GM23338 (cell line): Measurements from ENCODE around the gene LGALSL. TPM values are rescaled to one million over a fixed set of nuclear protein-coding genes. Genes with fewer than 3 reads are reported as not detected.

Experiments used
- ATAC-seq: fragments of 200-7000 bp; cut with Tn5 transposase; 3 replicates; pipeline ENCODE4 v1.9.1; 2020
- DNase-seq: peaks from one replicate; pipeline ENCODE4 v3.0.0-alpha.2; 2015; ENCODE audit warnings: low spot score
- H2AFZ ChIP-seq: fragments of 200-600 bp; sonication (generic); 2 replicates; pipeline ENCODE4 v1.8.0; 2016; ENCODE audit warnings: antibody characterized with exemption, mild to moderate bottlenecking, moderate library complexity
- H3F3A ChIP-seq: fragments of 200-600 bp; sonication (generic); replicated peaks from 2 replicates; pipeline ENCODE4 v1.8.0; 2017; ENCODE audit warnings: antibody characterized with exemption, mixed run types, low read depth
- H3K27ac ChIP-seq: fragments of 200-600 bp; sonication (generic); 2 replicates; pipeline ENCODE4 v1.6.1; 2016; ENCODE audit warnings: low read depth
- H3K27me3 ChIP-seq: fragments of 200-600 bp; sonication (generic); 2 replicates; pipeline ENCODE4 v1.8.0; 2016; ENCODE audit warnings: mild to moderate bottlenecking, mixed run types, moderate library complexity; ENCODE audit not compliant: insufficient read depth
- H3K36me3 ChIP-seq: fragments of 200-600 bp; sonication (generic); 2 replicates; pipeline ENCODE4 v1.8.0; 2016; ENCODE audit warnings: mild to moderate bottlenecking; ENCODE audit not compliant: insufficient read depth
- H3K4me1 ChIP-seq: fragments of 200-600 bp; sonication (generic); 2 replicates; pipeline ENCODE4 v1.8.0; 2016; ENCODE audit warnings: mild to moderate bottlenecking, moderate library complexity; ENCODE audit not compliant: insufficient read depth
- H3K4me2 ChIP-seq: fragments of 200-600 bp; sonication (generic); 2 replicates; pipeline ENCODE4 v1.7.1; 2017; ENCODE audit warnings: mixed run types
- H3K4me3 ChIP-seq: fragments of 200-600 bp; sonication (generic); 2 replicates; pipeline ENCODE4 v1.6.1; 2016; ENCODE audit warnings: mixed run types
- H3K79me2 ChIP-seq: fragments of 200-600 bp; sonication (generic); replicated peaks from 2 replicates; pipeline ENCODE4 v1.8.0; 2017; ENCODE audit warnings: mild to moderate bottlenecking; ENCODE audit not compliant: insufficient read depth
- H3K9me2 ChIP-seq: fragments of 200-600 bp; sonication (generic); 2 replicates; pipeline ENCODE4 v1.8.0; 2017; ENCODE audit not compliant: insufficient read depth
- H4K20me1 ChIP-seq: fragments of 200-600 bp; sonication (generic); replicated peaks from 2 replicates; pipeline ENCODE4 v1.8.0; 2017; ENCODE audit warnings: mild to moderate bottlenecking; ENCODE audit not compliant: insufficient read depth
- H3K27ac Mint-ChIP-seq: 2 replicates; pipeline ENCODE4 v1.8.0; 2020; ENCODE audit warnings: inconsistent platforms, mild to moderate bottlenecking, moderate library complexity, mixed read lengths
- H3K27me3 Mint-ChIP-seq: 3 replicates; pipeline ENCODE4 v1.8.0; 2022; ENCODE audit warnings: low read depth, mild to moderate bottlenecking, moderate library complexity, mixed read lengths, inconsistent platforms; ENCODE audit not compliant: insufficient read depth, poor library complexity
- H3K36me3 Mint-ChIP-seq: 3 replicates; pipeline ENCODE4 v1.8.0; 2021; ENCODE audit warnings: low read depth, mild to moderate bottlenecking, inconsistent platforms, moderate library complexity, mixed read lengths
- H3K4me1 Mint-ChIP-seq: 3 replicates; pipeline ENCODE4 v1.8.0; 2020; ENCODE audit warnings: mild to moderate bottlenecking, inconsistent platforms, mixed read lengths
- H3K4me3 Mint-ChIP-seq: 3 replicates; pipeline ENCODE4 v1.8.0; 2021; ENCODE audit warnings: moderate library complexity, mild to moderate bottlenecking, inconsistent platforms, mixed read lengths
- H3K9me3 Mint-ChIP-seq: 3 replicates; pipeline ENCODE4 v1.8.0; 2020; ENCODE audit warnings: moderate library complexity, mild to moderate bottlenecking, inconsistent platforms, mixed read lengths
- CREB1 ChIP-seq: fragments of 250-450 bp; sonication (Bioruptor Pico); IDR thresholded peaks from 2 replicates; pipeline ENCODE4 v1.5.0; 2020; ENCODE audit warnings: low read depth, mild to moderate bottlenecking, moderate library complexity
- EZH2 ChIP-seq: fragments of 200-600 bp; sonication (generic); IDR thresholded peaks from one replicate; pipeline ENCODE4 v1.8.0; 2017; ENCODE audit warnings: antibody characterized with exemption, mild to moderate bottlenecking, low read depth; ENCODE audit not compliant: unreplicated experiment
- EZH2phosphoT487 ChIP-seq: fragments of 200-600 bp; sonication (generic); IDR thresholded peaks from one replicate; pipeline ENCODE4 v1.8.1; 2018; ENCODE audit warnings: antibody characterized with exemption; ENCODE audit not compliant: unreplicated experiment
- POLR2AphosphoS5 ChIP-seq: IDR thresholded peaks from 2 replicates; pipeline ENCODE4 v1.6.1; 2016; ENCODE audit warnings: antibody characterized with exemption, low read depth
- STAT1 ChIP-seq: IDR thresholded peaks from one replicate; pipeline ENCODE4 v1.6.1; 2016; ENCODE audit warnings: antibody characterized with exemption; ENCODE audit not compliant: unreplicated experiment
- ZNF114 ChIP-seq: fragments of 250-450 bp; sonication (Bioruptor Pico); IDR thresholded peaks from 2 replicates; pipeline ENCODE4 v1.5.0; 2020; ENCODE audit warnings: mild to moderate bottlenecking, moderate library complexity
- ZNF331 ChIP-seq: fragments of 250-450 bp; sonication (Bioruptor Pico); IDR thresholded peaks from 2 replicates; pipeline ENCODE4 v1.5.0; 2020; ENCODE audit warnings: low read depth, mild to moderate bottlenecking, moderate library complexity
- polyA plus RNA-seq: library from polyadenylated mRNA; unstranded; fragments of >200 nt; fragmentation: Nextera tagmentation; extraction: Ambion mirVana; gene quantifications from 2 replicates; pipeline ENCODE4 v1.2.1, GENCODE V29; 2016
- total RNA-seq: library from RNA; depleted of rRNA; stranded (reverse); fragments of >200 nt; shearing (Covaris generic); gene quantifications from 2 replicates; pipeline ENCODE4 v1.2.3, GENCODE V29; 2014
- TF ChIP-seq, protein P1 (sequence below): fragments of 250-450 bp; sonication (Bioruptor Pico); IDR thresholded peaks from 2 replicates; pipeline ENCODE4 v1.5.0; 2020; ENCODE audit warnings: mild to moderate bottlenecking, moderate library complexity
- TF ChIP-seq, protein P2 (sequence below): IDR thresholded peaks from one replicate; pipeline ENCODE4 v1.6.1; 2018; ENCODE audit warnings: antibody characterized with exemption; ENCODE audit not compliant: unreplicated experiment

LGALSL gene
- total and polyA plus RNA-seq, 2 experiments from 2014 or later = 20.6 to 28.4 TPM

DNA sequence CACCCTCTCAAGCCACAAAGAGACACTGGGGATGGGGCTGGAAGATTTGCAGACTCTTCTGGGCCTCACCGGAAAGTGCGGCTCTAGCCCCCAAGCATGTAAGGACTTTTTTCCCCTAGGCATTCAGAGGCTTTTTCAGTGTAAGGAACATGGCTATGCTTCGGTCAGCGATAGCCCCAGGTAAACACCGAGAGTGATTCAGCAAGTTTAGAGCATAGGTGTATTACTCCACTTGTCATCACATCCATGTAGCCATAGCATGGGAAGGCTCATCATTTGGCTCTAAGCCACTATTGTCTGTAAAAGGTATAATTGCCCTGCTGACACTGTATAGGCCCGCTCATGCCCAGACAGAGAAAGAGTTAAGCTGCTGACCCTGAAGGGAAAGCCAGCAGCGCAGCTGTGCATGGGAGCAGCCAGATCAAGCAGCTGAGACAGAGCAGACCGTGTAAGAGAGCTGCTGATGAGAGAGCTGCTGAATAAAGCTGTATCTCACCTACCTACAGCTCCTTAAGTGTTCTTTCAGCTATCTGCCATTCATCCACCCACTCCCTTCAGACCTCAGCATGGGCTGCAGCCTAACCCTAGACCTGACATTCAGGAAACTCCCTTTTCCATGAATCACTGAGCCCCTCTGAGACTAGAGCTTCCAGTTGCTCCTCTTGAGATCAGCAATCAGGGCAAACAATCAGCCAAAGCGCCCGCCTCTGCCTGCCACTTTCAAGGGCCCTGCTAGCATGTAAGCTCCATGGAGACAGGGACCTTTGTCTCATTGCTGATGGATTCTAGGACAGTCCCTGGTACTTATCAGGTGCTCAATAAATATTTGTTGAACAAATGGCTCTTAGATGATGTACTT, 25.5 kb downstream of the LGALSL start:
- Mint-ChIP-seq H3K36me3 (no peaks in the 10 kb centered on the region), H3K9me3 (no peaks in the 10 kb centered on the region), H3K27ac (peak overlapping the region; percentile 35; the same call in 1 of the 2 replicates), H3K4me1 (peaks cover 4% of the 10 kb centered on the region), H3K27me3 (peaks cover 4% of the 10 kb centered on the region), H3K4me3 (no peak overlapping the region)
- peak overlapping the region; percentile 84 for H2AFZ ChIP-seq
- no peak overlapping the region for H3K4me3 ChIP-seq
- no peaks in the 10 kb centered on the region for H3K36me3 ChIP-seq
- no peak for TF ChIP-seq EZH2
- TF ChIP-seq, protein P1, sequence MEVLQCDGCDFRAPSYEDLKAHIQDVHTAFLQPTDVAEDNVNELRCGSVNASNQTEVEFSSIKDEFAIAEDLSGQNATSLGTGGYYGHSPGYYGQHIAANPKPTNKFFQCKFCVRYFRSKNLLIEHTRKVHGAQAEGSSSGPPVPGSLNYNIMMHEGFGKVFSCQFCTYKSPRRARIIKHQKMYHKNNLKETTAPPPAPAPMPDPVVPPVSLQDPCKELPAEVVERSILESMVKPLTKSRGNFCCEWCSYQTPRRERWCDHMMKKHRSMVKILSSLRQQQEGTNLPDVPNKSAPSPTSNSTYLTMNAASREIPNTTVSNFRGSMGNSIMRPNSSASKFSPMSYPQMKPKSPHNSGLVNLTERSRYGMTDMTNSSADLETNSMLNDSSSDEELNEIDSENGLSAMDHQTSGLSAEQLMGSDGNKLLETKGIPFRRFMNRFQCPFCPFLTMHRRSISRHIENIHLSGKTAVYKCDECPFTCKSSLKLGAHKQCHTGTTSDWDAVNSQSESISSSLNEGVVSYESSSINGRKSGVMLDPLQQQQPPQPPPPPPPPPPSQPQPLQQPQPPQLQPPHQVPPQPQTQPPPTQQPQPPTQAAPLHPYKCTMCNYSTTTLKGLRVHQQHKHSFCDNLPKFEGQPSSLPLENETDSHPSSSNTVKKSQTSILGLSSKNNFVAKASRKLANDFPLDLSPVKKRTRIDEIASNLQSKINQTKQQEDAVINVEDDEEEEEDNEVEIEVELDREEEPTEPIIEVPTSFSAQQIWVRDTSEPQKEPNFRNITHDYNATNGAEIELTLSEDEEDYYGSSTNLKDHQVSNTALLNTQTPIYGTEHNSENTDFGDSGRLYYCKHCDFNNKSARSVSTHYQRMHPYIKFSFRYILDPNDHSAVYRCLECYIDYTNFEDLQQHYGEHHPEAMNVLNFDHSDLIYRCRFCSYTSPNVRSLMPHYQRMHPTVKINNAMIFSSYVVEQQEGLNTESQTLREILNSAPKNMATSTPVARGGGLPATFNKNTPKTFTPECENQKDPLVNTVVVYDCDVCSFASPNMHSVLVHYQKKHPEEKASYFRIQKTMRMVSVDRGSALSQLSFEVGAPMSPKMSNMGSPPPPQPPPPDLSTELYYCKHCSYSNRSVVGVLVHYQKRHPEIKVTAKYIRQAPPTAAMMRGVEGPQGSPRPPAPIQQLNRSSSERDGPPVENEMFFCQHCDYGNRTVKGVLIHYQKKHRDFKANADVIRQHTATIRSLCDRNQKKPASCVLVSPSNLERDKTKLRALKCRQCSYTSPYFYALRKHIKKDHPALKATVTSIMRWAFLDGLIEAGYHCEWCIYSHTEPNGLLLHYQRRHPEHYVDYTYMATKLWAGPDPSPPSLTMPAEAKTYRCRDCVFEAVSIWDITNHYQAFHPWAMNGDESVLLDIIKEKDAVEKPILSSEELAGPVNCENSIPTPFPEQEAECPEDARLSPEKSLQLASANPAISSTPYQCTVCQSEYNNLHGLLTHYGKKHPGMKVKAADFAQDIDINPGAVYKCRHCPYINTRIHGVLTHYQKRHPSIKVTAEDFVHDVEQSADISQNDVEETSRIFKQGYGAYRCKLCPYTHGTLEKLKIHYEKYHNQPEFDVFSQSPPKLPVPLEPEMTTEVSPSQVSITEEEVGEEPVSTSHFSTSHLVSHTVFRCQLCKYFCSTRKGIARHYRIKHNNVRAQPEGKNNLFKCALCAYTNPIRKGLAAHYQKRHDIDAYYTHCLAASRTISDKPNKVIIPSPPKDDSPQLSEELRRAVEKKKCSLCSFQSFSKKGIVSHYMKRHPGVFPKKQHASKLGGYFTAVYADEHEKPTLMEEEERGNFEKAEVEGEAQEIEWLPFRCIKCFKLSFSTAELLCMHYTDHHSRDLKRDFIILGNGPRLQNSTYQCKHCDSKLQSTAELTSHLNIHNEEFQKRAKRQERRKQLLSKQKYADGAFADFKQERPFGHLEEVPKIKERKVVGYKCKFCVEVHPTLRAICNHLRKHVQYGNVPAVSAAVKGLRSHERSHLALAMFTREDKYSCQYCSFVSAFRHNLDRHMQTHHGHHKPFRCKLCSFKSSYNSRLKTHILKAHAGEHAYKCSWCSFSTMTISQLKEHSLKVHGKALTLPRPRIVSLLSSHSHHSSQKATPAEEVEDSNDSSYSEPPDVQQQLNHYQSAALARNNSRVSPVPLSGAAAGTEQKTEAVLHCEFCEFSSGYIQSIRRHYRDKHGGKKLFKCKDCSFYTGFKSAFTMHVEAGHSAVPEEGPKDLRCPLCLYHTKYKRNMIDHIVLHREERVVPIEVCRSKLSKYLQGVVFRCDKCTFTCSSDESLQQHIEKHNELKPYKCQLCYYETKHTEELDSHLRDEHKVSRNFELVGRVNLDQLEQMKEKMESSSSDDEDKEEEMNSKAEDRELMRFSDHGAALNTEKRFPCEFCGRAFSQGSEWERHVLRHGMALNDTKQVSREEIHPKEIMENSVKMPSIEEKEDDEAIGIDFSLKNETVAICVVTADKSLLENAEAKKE (CRISPR knock-in tag) = no peak
- TF ChIP-seq ZNF114 = no peak
- TF ChIP-seq STAT1 = no peak
- TF ChIP-seq CREB1 (CRISPR knock-in tag) = no peak
- TF ChIP-seq POLR2AphosphoS5 = no peak
- TF ChIP-seq EZH2phosphoT487 = no peak
- TF ChIP-seq, protein P2, sequence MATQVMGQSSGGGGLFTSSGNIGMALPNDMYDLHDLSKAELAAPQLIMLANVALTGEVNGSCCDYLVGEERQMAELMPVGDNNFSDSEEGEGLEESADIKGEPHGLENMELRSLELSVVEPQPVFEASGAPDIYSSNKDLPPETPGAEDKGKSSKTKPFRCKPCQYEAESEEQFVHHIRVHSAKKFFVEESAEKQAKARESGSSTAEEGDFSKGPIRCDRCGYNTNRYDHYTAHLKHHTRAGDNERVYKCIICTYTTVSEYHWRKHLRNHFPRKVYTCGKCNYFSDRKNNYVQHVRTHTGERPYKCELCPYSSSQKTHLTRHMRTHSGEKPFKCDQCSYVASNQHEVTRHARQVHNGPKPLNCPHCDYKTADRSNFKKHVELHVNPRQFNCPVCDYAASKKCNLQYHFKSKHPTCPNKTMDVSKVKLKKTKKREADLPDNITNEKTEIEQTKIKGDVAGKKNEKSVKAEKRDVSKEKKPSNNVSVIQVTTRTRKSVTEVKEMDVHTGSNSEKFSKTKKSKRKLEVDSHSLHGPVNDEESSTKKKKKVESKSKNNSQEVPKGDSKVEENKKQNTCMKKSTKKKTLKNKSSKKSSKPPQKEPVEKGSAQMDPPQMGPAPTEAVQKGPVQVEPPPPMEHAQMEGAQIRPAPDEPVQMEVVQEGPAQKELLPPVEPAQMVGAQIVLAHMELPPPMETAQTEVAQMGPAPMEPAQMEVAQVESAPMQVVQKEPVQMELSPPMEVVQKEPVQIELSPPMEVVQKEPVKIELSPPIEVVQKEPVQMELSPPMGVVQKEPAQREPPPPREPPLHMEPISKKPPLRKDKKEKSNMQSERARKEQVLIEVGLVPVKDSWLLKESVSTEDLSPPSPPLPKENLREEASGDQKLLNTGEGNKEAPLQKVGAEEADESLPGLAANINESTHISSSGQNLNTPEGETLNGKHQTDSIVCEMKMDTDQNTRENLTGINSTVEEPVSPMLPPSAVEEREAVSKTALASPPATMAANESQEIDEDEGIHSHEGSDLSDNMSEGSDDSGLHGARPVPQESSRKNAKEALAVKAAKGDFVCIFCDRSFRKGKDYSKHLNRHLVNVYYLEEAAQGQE = no peak
- TF ChIP-seq ZNF331 (CRISPR knock-in tag) = no peak
- peaks cover 3% of the 10 kb centered on the region for H3K4me1 ChIP-seq
- no peak for DNase-seq
- no peak overlapping the region for H3K27ac ChIP-seq
- ATAC-seq = peak; percentile 39; the same call in 1 of the 3 replicates
- no peaks in the 10 kb centered on the region for H3K9me2 ChIP-seq
- H3K4me2 ChIP-seq = no peak overlapping the region
- H3K27me3 ChIP-seq = no peaks in the 10 kb centered on the region
- H3F3A ChIP-seq = no peaks in the 10 kb centered on the region
- H4K20me1 ChIP-seq = no peaks in the 10 kb centered on the region
- no peaks in the 10 kb centered on the region for H3K79me2 ChIP-seq
